Right lobe of liver (tissue), 4 donors: ENCODE results near the gene TTC7B.

Source experiments
- POLR2A ChIP-seq: fragments of 450-650 bp; IDR thresholded peaks from one replicate; pipeline ENCODE4 v1.6.1; 2017; ENCODE audit warnings: antibody characterized with exemption, mild to moderate bottlenecking
- TF ChIP-seq, protein P1 (sequence below), 4 donors: fragments of 200-600 bp in 3 of 4; fragments of 450-650 bp in 1 of 4; IDR thresholded peaks; one replicate each; pipeline versions ENCODE4 v1.5.1 to v1.8.0; 2016 to 2022; ENCODE audit warnings: antibody characterized with exemption in 4 of 4, mild to moderate bottlenecking in 2 of 4
- donor health status: DM: no; HTN: no; CAD: no.
- donor health status: DM: no; HTN: no; CAD: no.
- donor health status: DM: no; HTN: yes; CAD: no.

DNA sequence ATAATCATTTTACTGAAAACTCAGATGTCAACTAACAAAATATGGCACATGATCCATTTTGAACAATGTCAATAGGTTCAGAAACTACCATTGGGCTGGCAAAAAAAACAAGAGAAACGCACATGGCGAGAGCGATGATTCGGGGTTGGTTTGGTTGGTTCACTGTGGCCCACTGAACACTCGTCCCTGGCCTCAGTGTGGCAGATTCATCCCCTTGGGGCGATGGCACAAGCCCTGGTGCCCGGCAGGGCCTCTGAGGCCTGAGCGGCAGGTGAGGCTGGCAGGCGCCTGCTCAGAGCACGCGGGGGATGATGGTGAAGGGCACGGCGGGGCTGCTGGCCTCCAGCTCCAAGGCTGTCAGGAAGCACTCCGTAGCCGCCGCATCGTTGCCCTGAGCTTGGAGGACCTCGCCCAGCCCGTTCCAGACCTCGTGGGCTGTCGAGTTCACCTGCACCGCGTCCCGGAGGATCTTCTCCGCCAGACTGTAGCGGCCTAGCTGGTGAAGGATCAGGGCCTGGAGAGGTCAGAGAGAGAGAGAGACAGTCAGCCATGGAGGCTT lies 275.1 kb downstream of the TTC7B start:
- TF ChIP-seq, protein P1, sequence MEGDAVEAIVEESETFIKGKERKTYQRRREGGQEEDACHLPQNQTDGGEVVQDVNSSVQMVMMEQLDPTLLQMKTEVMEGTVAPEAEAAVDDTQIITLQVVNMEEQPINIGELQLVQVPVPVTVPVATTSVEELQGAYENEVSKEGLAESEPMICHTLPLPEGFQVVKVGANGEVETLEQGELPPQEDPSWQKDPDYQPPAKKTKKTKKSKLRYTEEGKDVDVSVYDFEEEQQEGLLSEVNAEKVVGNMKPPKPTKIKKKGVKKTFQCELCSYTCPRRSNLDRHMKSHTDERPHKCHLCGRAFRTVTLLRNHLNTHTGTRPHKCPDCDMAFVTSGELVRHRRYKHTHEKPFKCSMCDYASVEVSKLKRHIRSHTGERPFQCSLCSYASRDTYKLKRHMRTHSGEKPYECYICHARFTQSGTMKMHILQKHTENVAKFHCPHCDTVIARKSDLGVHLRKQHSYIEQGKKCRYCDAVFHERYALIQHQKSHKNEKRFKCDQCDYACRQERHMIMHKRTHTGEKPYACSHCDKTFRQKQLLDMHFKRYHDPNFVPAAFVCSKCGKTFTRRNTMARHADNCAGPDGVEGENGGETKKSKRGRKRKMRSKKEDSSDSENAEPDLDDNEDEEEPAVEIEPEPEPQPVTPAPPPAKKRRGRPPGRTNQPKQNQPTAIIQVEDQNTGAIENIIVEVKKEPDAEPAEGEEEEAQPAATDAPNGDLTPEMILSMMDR (IDR thresholded peaks at IDR 0.05): no peak
- no peak for TF ChIP-seq POLR2A
